HG02610 (cell line): ENCODE results near the gene PYHIN1.
A peak's percentile ranks its signal among the peaks of the same experiment; 100 is the strongest.

Experiments
- ATAC-seq: cut with Tn5 transposase; IDR thresholded peaks from one replicate; pipeline ENCODE4 v1.9.1; 2021; ENCODE audit warnings: mild to moderate bottlenecking, moderate library complexity; ENCODE audit not compliant: unreplicated experiment

Gene PYHIN1

GRCh38 chr1:159011751-159012150 is 80.4 kb downstream of the PYHIN1 start:
- ATAC-seq = no peak

- ATAC-seq = no peak
Measured at GRCh38 chr1:159012495-159012894, 81.1 kb downstream of the PYHIN1 start.

GRCh38 chr1:159014003-159014571 is 82.7 kb downstream of the PYHIN1 start:
- ATAC-seq = no peak

- ATAC-seq = no peak
Measured at GRCh38 chr1:159014851-159015250, 83.5 kb downstream of the PYHIN1 start.

- peak; percentile 96 for ATAC-seq
Measured at GRCh38 chr1:159015440-159015909, 84.1 kb downstream of the PYHIN1 start.

- ATAC-seq = no peak
Measured at GRCh38 chr1:159023723-159024122, 92.4 kb downstream of the PYHIN1 start.

- no peak for ATAC-seq
Measured at GRCh38 chr1:159025043-159025442, 93.7 kb downstream of the PYHIN1 start.
